Stimulated activated CD8-positive, alpha-beta memory T cell treated with anti-CD3 and anti-CD28 coated beads, Interleukin-12 subunit alpha, Interleukin-12 subunit beta, amount 100 ng/mL, for 24 hours (primary cell): ENCODE measurements around the gene LRRC4B.

ENCODE experiments used
- DNase-seq: peaks from one replicate; pipeline ENCODE4 v3.0.0-alpha.2; 2020; ENCODE audit errors: extremely low read depth

The LRRC4B gene

GRCh38 chr19:50505856-50506611 is 62.2 kb downstream of the LRRC4B start:
- no peak for DNase-seq

GRCh38 chr19:50501568-50502475 is 66.4 kb downstream of the LRRC4B start:
- DNase-seq: no peak

GRCh38 chr19:50501186-50501567 is 67.1 kb downstream of the LRRC4B start:
- no peak for DNase-seq

- DNase-seq: no peak
Observed at GRCh38 chr19:50500753-50501151, 67.5 kb downstream of the LRRC4B start.

GRCh38 chr19:50500060-50500752 is 68.0 kb downstream of the LRRC4B start:
- DNase-seq: no peak

GRCh38 chr19:50498219-50499056 is 69.8 kb downstream of the LRRC4B start:
- DNase-seq: no peak

GRCh38 chr19:50497022-50497405 is 71.2 kb downstream of the LRRC4B start:
- no peak for DNase-seq

- no peak for DNase-seq
Observed at GRCh38 chr19:50496189-50497021, 71.8 kb downstream of the LRRC4B start.

- no peak for DNase-seq
Observed at GRCh38 chr19:50495020-50495531, 73.2 kb downstream of the LRRC4B start.

- no peak for DNase-seq
Observed at GRCh38 chr19:50494186-50495019, 73.8 kb downstream of the LRRC4B start.

GRCh38 chr19:50493171-50493570 is 75.1 kb downstream of the LRRC4B start:
- DNase-seq: no peak

- DNase-seq: no peak
Observed at GRCh38 chr19:50492303-50493052, 75.8 kb downstream of the LRRC4B start.

GRCh38 chr19:50490991-50491472 is 77.2 kb downstream of the LRRC4B start:
- no peak for DNase-seq

GRCh38 chr19:50490411-50490811 is 77.8 kb downstream of the LRRC4B start:
- DNase-seq: no peak

- DNase-seq: no peak
Observed at GRCh38 chr19:50489461-50490011, 78.7 kb downstream of the LRRC4B start.

GRCh38 chr19:50488389-50489194 is 79.6 kb downstream of the LRRC4B start:
- no peak for DNase-seq

GRCh38 chr19:50486823-50487515 is 81.3 kb downstream of the LRRC4B start:
- DNase-seq: peak; percentile 47
